Measurements from ENCODE around the gene OR10AG1.

OR10AG1 gene, protein sequence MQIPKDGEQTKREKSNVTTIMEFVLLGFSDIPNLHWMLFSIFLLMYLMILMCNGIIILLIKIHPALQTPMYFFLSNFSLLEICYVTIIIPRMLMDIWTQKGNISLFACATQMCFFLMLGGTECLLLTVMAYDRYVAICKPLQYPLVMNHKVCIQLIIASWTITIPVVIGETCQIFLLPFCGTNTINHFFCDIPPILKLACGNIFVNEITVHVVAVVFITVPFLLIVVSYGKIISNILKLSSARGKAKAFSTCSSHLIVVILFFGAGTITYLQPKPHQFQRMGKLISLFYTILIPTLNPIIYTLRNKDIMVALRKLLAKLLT

DNA sequence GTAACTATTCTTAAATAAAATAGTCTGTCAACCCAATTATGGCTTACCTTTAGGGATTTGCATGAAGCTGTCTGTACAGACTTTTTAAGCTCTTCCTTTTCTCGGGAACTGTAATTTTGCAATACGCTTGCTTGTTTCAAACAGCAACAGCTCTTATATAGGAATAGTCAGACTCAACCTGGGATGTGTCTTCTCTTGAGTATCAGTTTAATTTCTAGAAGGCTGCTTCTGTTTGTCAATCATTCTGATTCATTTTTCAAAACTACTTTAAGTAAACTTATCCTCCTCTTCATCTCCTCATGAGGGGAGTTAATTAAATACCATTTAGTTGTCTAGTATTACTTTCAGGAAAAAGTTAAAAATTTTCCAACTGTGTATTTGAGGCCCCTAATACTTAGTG is at the start of gene OR10AG1:
OR10AG1 (minus strand) TSS at position 101 of the 400 bp plus-strand sequence; CDS start at position 63, 38 bp downstream.
- DNase-seq (ENCODE audit: low read depth in 2 of 2): no peak

DNA sequence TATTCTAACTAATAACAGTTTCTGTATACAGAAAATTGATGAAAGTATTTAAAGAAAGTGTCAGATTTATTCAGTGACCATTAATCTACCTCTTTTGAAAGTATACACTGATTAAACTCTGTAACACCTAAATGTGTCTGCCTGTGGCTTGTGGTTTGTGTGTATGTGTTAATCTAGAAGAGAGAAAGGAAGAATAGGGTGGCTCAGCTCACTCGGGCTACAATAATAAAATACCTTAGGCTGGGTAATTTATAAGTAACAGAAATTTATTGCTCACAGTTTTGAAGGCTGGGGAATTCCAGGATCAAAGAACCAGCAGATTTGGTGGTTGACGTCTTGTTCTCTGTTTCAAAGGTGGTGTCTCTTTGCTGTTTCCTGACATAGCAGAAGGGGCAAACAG is 44.1 kb upstream of the OR10AG1 start:
- DNase-seq (ENCODE audit: low read depth in 2 of 2): no peak

DNA sequence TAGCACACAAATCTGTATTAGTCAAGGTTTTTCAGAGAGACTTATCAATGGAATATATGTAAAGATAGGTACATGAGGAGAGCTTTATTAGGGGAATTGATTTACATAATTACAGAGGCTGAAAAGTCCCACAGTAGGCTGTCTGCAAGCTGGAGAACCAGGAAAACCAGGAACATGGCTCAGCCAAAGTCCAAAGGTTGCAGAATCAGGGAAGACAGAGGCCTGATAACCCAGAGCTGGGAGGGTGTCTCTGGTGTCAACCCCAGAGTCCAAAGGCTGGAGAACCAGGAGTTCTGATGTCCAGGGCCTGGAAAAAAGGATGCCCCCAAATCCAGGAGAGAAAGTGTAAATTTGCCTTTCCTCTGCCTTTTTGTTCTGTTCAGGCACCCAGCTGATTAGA is 41.0 kb upstream of the OR10AG1 start:
- no peak for DNase-seq (ENCODE audit: low read depth in 2 of 2)

DNA sequence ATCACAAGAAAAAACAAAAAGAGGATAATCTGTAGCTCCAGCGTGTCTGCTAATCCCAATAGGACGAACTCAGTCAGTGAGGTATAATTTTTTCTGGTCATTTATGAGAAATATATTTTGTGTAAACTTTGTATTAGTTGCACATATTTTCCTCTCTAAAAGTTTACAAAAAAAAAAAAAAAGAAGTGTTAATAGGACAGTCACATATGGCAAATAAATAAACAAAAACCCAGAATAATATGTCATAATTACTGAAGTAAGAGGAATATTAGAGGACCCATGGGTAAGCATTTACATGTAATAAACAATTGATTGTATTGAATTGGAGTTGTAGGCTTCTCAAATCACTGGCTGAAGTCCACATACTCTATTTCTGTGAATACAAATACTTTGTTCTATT is 24.8 kb upstream of the OR10AG1 start, which contains the start of gene OR5F1:
OR5F1 (minus strand) TSS at position 101 of the 400 bp plus-strand sequence; CDS start at position 101, 0 bp downstream.
- no peak for DNase-seq (ENCODE audit: low read depth in 2 of 2)

DNA sequence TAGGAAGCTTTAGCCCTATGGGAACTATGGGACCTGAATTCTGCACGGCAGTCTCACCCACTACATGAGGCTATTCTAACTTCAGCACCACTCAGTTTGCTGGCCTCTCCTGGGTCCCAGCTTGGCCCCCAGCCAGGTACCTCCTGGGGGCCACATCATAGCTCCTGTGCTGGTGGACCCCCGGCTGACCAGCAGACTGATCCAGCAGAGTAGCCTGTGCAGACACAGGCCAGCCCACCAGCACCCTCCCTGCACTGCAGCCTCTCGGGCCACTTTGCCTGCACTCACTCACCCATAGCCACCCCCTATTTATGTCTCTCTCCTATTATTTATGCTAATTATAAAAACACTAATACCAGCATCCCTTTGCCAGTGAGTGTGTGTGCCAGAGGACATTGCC is 1.2 kb upstream of the OR10AG1 start:
- DNase-seq (ENCODE audit: low read depth in 2 of 2): no peak

DNA sequence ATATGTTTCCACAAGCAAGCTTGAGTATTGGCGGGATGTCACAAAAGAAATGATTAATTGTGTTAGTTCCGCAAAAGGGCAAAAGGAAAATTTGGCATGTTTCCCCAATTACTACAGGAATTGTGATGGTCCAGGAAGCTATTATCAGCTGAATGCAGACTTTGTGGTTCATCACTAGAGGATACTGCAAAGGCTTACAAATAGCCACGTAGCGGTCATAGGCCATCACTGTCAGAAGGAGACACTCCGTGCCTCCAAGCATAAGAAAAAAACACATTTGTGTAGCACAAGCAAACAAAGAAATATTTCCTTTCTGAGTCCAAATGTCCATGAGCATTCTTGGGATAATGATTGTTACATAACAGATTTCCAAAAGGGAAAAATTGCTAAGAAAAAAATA is 1.8 kb downstream of the OR10AG1 start:
- DNase-seq (ENCODE audit: low read depth in 2 of 2): no peak

DNA sequence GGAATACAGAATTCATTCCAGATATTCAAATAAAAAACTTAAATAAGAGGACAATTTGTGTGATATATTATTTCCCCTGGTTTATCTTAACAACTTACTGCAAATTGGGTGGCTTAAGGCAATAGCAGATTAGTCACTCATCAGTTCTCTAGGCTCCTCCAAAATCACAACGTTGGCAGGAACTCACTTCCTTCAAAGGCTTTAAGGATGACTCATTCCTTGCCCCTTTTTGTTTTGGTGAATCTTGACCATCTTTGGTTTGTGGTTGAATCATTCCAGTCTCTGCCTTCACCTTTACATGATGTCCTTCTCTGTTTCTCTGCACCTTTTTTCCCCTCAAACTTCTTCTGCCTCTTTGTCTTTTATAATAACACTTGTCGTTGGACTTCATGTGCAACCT is 3.4 kb downstream of the OR10AG1 start:
- DNase-seq (ENCODE audit: low read depth in 2 of 2): no peak

DNA sequence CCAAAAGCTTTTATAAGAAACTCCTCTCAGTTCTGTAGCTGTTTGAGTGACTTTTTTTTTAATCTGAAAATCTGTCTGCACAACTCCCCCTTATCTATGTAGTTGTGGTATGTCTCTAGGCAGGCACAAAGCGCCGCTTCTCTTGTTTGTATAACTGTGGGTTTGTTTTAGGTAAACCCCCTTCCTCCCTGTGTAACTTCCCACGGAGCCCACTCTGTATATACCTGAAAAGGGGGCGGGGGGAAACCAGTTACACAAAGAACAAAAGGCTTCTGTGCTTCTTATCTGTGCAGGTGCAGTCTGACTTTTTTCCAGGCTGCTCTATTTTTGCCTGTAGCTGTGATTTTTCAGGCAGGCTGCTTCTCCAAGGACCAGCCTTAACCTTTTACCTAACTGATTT is 13.2 kb downstream of the OR10AG1 start:
- no peak for DNase-seq (ENCODE audit: low read depth in 2 of 2)

DNA sequence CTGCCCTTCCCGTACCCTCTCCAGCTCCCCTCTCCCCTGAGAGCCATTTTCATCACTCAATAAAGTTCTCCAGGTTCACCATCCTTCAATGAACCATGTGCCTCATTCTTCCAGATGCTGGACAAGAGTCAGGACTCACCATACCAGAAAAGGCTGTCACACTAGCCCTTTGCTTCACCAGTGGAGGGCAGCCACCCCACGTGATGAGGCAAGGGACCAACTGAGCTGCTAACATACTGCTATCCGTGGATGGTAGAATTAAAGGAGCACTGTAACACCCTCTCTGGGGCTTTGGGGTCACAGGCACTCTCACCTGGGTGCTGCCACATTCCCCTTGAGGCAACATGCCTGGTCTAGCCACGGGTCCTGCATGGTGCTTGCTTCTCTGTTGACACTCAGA is 20.4 kb downstream of the OR10AG1 start:
- no peak for DNase-seq (ENCODE audit: low read depth in 2 of 2)

DNA sequence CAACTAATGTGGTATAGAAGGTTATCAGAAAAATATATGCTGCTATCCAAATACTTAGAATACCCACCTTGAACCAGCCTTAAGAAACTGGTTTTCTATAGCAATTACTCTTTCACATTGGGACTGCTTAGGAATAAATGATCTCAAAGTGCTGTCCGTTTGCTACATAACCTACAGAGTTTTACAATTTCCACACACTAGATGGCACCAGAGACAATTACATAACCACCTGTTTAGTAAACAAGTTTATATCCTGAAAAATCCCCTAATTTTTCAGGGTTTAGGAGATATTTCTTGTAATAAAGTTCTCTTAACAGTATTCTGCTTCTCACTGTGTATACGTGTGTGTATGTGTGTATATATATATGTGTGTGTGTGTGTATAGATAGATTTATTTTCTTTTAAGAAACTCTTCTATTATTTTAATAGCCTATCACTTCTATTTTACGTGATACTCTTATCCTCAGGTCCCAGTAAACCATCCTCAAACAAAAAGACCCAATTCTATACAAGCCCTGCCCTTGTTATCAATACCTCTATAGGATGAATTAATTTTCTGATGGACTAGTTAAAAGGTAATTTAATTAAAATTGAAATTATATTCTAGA is 26.9 kb downstream of the OR10AG1 start:
- DNase-seq (ENCODE audit: low read depth in 2 of 2): no peak

DNA sequence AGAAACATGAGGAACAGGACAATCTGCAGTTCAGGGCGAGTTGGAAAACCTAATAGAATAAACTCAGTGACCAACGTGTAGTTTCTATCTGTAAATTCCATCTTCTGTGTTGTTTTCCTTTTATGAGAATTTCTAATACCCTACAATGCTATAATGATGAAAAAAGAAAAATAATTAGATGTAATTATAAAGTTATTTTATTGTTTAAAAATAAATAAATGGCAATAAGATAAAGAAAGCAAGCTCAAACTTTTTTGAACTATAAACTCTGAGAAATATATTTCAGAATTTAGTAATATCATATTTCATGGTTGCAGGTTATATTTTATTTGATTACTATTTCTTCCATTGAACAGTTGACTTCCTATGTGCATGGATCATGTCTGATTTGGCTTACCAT is 33.4 kb downstream of the OR10AG1 start, which contains the start of gene OR5I1:
OR5I1 (minus strand) TSS at position 101 of the 400 bp plus-strand sequence; CDS start at position 101, 0 bp downstream.
- DNase-seq (ENCODE audit: low read depth in 2 of 2): no peak

DNA sequence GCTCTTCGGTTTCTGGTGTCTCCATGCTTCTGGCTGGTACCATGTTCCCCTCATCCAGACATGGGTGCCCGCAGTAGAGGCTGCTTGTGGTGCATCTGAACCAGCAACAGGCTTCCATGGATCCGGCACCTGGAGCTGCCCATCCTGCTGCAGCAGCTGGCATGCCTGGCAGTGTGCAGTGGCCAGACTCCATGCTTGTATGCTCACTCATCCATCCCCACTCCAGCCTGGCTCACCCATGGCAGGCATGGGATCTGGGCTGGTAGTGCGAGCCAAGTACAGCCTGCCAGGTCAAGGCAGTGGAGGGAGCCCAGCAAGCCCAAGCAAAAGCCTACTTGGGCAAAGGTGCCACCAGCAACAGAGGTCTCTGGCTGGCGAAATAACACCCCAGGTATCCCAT is 49.2 kb downstream of the OR10AG1 start:
- DNase-seq (ENCODE audit: low read depth in 2 of 2): no peak

Data from stimulated activated CD8-positive, alpha-beta memory T cell treated with anti-CD3 and anti-CD28 coated beads, Interleukin-7, amount 100 ng/mL, for 4 hours (primary cell).